ENCODE results near the gene MLLT10.

GRCh38 chr10:21511095-21511570, 22.9 kb upstream of the MLLT10 start:
- no peak for TF ChIP-seq CTCF (conservative IDR thresholded peaks at IDR 0.05; ENCODE audit: low read depth, low read length)
- no peak for TF ChIP-seq EZH2 (IDR thresholded peaks at IDR 0.05; ENCODE audit: borderline replicate concordance, low read depth, low read length, poor library complexity, severe bottlenecking)
